Measurements from ENCODE around the gene DIP2B.

GRCh38 chr12:50641566-50641965, 136.8 kb downstream of the DIP2B start:
- TF ChIP-seq CTCF (conservative IDR thresholded peaks at IDR 0.05 in 1 of 2, IDR thresholded peaks at IDR 0.05 in 1 of 2; ENCODE audit: extremely low read depth in 1 of 2, insufficient read depth in 1 of 2, low read depth in 1 of 2, low read length in 2 of 2) (no peak), EZH2 (IDR thresholded peaks at IDR 0.05; ENCODE audit: borderline replicate concordance, low read length) (no peak)
